IMR-90 (cell line): ENCODE results near the gene SLC26A2.

Experiments used
- BHLHE40 ChIP-seq: fragments of 150-350 bp; IDR thresholded peaks from 2 replicates; pipeline ENCODE4 v1.6.1; 2016; ENCODE audit warnings: mild to moderate bottlenecking, low read depth, low read length
- CEBPB ChIP-seq: IDR thresholded peaks from 2 replicates; pipeline ENCODE4 v1.6.1; 2012; ENCODE audit warnings: low read depth, low read length, improper control_type of control experiment
- CHD1 ChIP-seq: IDR thresholded peaks from 2 replicates; pipeline ENCODE4 v1.6.1; 2012; ENCODE audit warnings: low read depth, low read length, improper control_type of control experiment
- FOS ChIP-seq: fragments of 150-350 bp; IDR thresholded peaks from 2 replicates; pipeline ENCODE4 v1.6.1; 2016; ENCODE audit warnings: low read depth, low read length
- MAFK ChIP-seq: IDR thresholded peaks from 2 replicates; pipeline ENCODE4 v1.6.1; 2012; ENCODE audit warnings: low read depth, low read length, improper control_type of control experiment
- MAZ ChIP-seq: IDR thresholded peaks from 2 replicates; pipeline ENCODE4 v1.6.1; 2012; ENCODE audit warnings: low read depth, mild to moderate bottlenecking, low read length, improper control_type of control experiment, moderate library complexity, borderline replicate concordance
- MXI1 ChIP-seq: IDR thresholded peaks from 2 replicates; pipeline ENCODE4 v1.6.1; 2012; ENCODE audit warnings: low read depth, mild to moderate bottlenecking, low read length, moderate library complexity, borderline replicate concordance
- POLR2A ChIP-seq: IDR thresholded peaks from 2 replicates; pipeline ENCODE4 v1.6.1; 2012; ENCODE audit warnings: mild to moderate bottlenecking, low read depth, low read length
- RCOR1 ChIP-seq: IDR thresholded peaks from 2 replicates; pipeline ENCODE4 v1.6.1; 2012; ENCODE audit warnings: mild to moderate bottlenecking, low read length, improper control_type of control experiment; ENCODE audit not compliant: insufficient replicate concordance
- RFX5 ChIP-seq: IDR thresholded peaks from 2 replicates; pipeline ENCODE4 v1.8.0; 2012; ENCODE audit warnings: low read depth, mild to moderate bottlenecking, low read length, moderate library complexity
- SMC3 ChIP-seq: fragments of 150-350 bp; IDR thresholded peaks from 2 replicates; pipeline ENCODE4 v1.6.1; 2016; ENCODE audit warnings: low read depth, mild to moderate bottlenecking, antibody characterized with exemption, low read length, moderate library complexity
- TF ChIP-seq, protein P1 (sequence below): conservative IDR thresholded peaks from 2 replicates; pipeline ENCODE4 v1.5.1; 2012; ENCODE audit warnings: mild to moderate bottlenecking, low read depth, low read length, improper control_type of control experiment
- TF ChIP-seq, protein P2 (sequence below): fragments of 150-350 bp; IDR thresholded peaks from 2 replicates; pipeline ENCODE4 v1.6.1; 2017; ENCODE audit warnings: mild to moderate bottlenecking, antibody characterized with exemption, low read length, low read depth
- TF ChIP-seq, protein P3 (sequence below): fragments of 150-350 bp; IDR thresholded peaks from 2 replicates; pipeline ENCODE4 v1.6.1; 2016; ENCODE audit warnings: low read depth, mild to moderate bottlenecking, low read length, moderate library complexity, borderline replicate concordance

DNA sequence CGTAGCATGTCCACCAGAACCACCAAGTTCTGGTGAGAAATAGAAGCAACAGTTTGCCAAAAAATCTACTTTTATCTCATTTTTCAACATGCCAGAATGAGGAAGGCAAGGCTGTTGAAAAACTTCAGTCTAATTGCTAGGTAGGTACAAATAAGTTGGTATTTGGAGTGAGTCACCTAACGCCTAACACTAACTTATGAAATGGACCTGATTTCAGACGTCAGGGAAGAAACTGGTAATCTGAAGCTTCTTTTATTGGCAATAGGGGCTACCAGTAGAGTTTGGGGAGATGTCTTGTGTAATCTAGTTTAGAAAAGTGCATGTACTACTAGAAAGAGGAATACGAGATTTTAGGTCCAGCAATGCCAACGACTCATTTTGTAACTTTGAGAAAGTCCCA, 11.6 kb upstream of the SLC26A2 start:
- TF ChIP-seq, protein P1, sequence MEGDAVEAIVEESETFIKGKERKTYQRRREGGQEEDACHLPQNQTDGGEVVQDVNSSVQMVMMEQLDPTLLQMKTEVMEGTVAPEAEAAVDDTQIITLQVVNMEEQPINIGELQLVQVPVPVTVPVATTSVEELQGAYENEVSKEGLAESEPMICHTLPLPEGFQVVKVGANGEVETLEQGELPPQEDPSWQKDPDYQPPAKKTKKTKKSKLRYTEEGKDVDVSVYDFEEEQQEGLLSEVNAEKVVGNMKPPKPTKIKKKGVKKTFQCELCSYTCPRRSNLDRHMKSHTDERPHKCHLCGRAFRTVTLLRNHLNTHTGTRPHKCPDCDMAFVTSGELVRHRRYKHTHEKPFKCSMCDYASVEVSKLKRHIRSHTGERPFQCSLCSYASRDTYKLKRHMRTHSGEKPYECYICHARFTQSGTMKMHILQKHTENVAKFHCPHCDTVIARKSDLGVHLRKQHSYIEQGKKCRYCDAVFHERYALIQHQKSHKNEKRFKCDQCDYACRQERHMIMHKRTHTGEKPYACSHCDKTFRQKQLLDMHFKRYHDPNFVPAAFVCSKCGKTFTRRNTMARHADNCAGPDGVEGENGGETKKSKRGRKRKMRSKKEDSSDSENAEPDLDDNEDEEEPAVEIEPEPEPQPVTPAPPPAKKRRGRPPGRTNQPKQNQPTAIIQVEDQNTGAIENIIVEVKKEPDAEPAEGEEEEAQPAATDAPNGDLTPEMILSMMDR, result no peak
- TF ChIP-seq, protein P2, sequence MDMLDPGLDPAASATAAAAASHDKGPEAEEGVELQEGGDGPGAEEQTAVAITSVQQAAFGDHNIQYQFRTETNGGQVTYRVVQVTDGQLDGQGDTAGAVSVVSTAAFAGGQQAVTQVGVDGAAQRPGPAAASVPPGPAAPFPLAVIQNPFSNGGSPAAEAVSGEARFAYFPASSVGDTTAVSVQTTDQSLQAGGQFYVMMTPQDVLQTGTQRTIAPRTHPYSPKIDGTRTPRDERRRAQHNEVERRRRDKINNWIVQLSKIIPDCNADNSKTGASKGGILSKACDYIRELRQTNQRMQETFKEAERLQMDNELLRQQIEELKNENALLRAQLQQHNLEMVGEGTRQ, result no peak
- no peak for TF ChIP-seq POLR2A
- no peak for TF ChIP-seq CEBPB
- no peak for TF ChIP-seq MAZ
- TF ChIP-seq MAFK, result no peak
- TF ChIP-seq, protein P3, sequence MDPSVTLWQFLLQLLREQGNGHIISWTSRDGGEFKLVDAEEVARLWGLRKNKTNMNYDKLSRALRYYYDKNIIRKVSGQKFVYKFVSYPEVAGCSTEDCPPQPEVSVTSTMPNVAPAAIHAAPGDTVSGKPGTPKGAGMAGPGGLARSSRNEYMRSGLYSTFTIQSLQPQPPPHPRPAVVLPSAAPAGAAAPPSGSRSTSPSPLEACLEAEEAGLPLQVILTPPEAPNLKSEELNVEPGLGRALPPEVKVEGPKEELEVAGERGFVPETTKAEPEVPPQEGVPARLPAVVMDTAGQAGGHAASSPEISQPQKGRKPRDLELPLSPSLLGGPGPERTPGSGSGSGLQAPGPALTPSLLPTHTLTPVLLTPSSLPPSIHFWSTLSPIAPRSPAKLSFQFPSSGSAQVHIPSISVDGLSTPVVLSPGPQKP, result no peak
- TF ChIP-seq CHD1, result no peak
- TF ChIP-seq SMC3, result no peak
- no peak for TF ChIP-seq FOS
- no peak for TF ChIP-seq MXI1
- no peak for TF ChIP-seq BHLHE40
- TF ChIP-seq RFX5, result no peak
- TF ChIP-seq RCOR1, result no peak
